Naive thymus-derived CD4-positive, alpha-beta T cell (primary cell): Measurements from ENCODE around the gene ALAD. TPM values are rescaled to one million over a fixed set of nuclear protein-coding genes. Genes with fewer than 3 reads are reported as not detected.
"Not testable (repeated sequence)": the region's sequence is repeated elsewhere in the genome, so short reads cannot be mapped to it uniquely, and the experiment has no call there.

Experiments used
- ATAC-seq: fragments of 150-1000 bp; cut with Tn5 transposase; 2 replicates; pipeline ENCODE4 v1.10.0; 2021; ENCODE audit warnings: mild to moderate bottlenecking, moderate library complexity
- CTCF ChIA-PET: fragments of 350-600 bp; sonication (Branson Sonifier 250); formaldehyde crosslinking; loops from one replicate; lab custom pipeline; 2021; ENCODE audit warnings: antibody characterized with exemption; lab: Charles Lee
- POLR2A ChIA-PET: fragments of 350-600 bp; sonication (Branson Sonifier 250); formaldehyde crosslinking; loops from one replicate; lab custom pipeline; 2021; ENCODE audit warnings: antibody characterized with exemption, inconsistent platforms; lab: Charles Lee
- DNase-seq, 9 donors: peaks; one replicate each; pipeline versions ENCODE4 v3.0.0 to v3.0.0-alpha.2; 2020 to 2022; ENCODE audit warnings: mixed read lengths in 1 of 9
- H3K27ac ChIP-seq: one replicate; pipeline ENCODE4 v1.7.0; 2013; ENCODE audit warnings: mild to moderate bottlenecking, low read depth, low read length, moderate library complexity
- H3K27me3 ChIP-seq, 2 donors: one replicate each; pipeline ENCODE4 v1.7.0; 2013; ENCODE audit warnings: low read length in 2 of 2, mild to moderate bottlenecking in 2 of 2, moderate library complexity in 2 of 2; ENCODE audit not compliant: control insufficient read depth in 2 of 2, insufficient read depth in 2 of 2
- H3K36me3 ChIP-seq, 3 experiments: 1 replicate in 2 of 3; 2 replicates in 1 of 3; pipeline ENCODE4 v1.7.0; 2013; ENCODE audit warnings: low read length in 3 of 3, mild to moderate bottlenecking in 3 of 3, moderate library complexity in 1 of 3; ENCODE audit not compliant: insufficient read depth in 3 of 3, control insufficient read depth in 2 of 3
- H3K4me1 ChIP-seq, 2 donors: one replicate each; pipeline ENCODE4 v1.7.0; 2013; ENCODE audit warnings: low read length in 2 of 2, mild to moderate bottlenecking in 2 of 2, moderate library complexity in 1 of 2; ENCODE audit not compliant: control insufficient read depth in 2 of 2, insufficient read depth in 2 of 2
- H3K4me3 ChIP-seq: 2 replicates; pipeline ENCODE4 v1.7.0; 2013; ENCODE audit warnings: mild to moderate bottlenecking, low read length
- H3K9me3 ChIP-seq, 3 experiments: 1 replicate in 2 of 3; 2 replicates in 1 of 3; pipeline ENCODE4 v1.7.0; 2013; ENCODE audit warnings: low read length in 3 of 3; ENCODE audit not compliant: control insufficient read depth in 2 of 3
- H3K27ac Mint-ChIP-seq, 9 donors: one replicate each; pipeline ENCODE4 v1.8.0; 2020 to 2022; ENCODE audit warnings: mixed read lengths in 9 of 9, mild to moderate bottlenecking in 8 of 9, moderate library complexity in 5 of 9, inconsistent platforms in 2 of 9
- H3K27me3 Mint-ChIP-seq, 5 donors: one replicate each; pipeline ENCODE4 v1.8.0; 2021 to 2022; ENCODE audit warnings: mixed read lengths in 5 of 5, mild to moderate bottlenecking in 1 of 5
- H3K36me3 Mint-ChIP-seq, 5 donors: one replicate each; pipeline ENCODE4 v1.8.0; 2020 to 2022; ENCODE audit warnings: mixed read lengths in 5 of 5, mild to moderate bottlenecking in 3 of 5, inconsistent platforms in 1 of 5
- H3K4me1 Mint-ChIP-seq, 7 donors: one replicate each; pipeline ENCODE4 v1.8.0; 2020 to 2022; ENCODE audit warnings: mixed read lengths in 7 of 7, mild to moderate bottlenecking in 3 of 7, inconsistent platforms in 1 of 7
- H3K4me3 Mint-ChIP-seq, 10 donors: one replicate each; pipeline ENCODE4 v1.8.0; 2020 to 2022; ENCODE audit warnings: mild to moderate bottlenecking in 10 of 10, mixed read lengths in 10 of 10, moderate library complexity in 6 of 10, inconsistent platforms in 2 of 10
- H3K9me3 Mint-ChIP-seq, 11 donors: one replicate each; pipeline ENCODE4 v1.8.0; 2020 to 2022; ENCODE audit warnings: mixed read lengths in 11 of 11, mild to moderate bottlenecking in 4 of 11, inconsistent platforms in 1 of 11, moderate library complexity in 1 of 11
- intact Hi-C, 2 donors: fragments of 100-400 bp; cut with micrococcal nuclease; formaldehyde crosslinking; loops; one replicate each; pipeline ENCODE4 v1.15.1; 2023
- polyA plus RNA-seq, 2 donors: library from polyadenylated mRNA; unstranded; fragments of 300-500 nt; fragmentation: Illumina TruSeq; gene quantifications; one replicate each; pipeline ENCODE4 v1.2.3, GENCODE V29; 2021
- total RNA-seq, 6 experiments: library from RNA in 5 of 6; stranded (reverse) in 5 of 6; gene quantifications; 1 replicate in 5 of 6; 2 replicates in 1 of 6; pipeline ENCODE4 v1.2.3 and lab custom pipeline; 2021 to 2026

Gene ALAD
- total and polyA plus RNA-seq, 7 experiments from 2014 or later, result 24.2 to 45.5 (median 31.4) TPM

GRCh38 chr9:113406353-113406752, 5.3 kb upstream of the ALAD start:
- H3K27ac ChIP-seq, H3K9me3 Mint-ChIP-seq, H3K27me3 Mint-ChIP-seq, DNase-seq, H3K4me3 Mint-ChIP-seq, ATAC-seq, intact Hi-C loops, H3K4me3 ChIP-seq, H3K27me3 ChIP-seq, H3K9me3 ChIP-seq: not testable (repeated sequence)
- peaks cover 9 to 11% of the 10 kb centered on the region in 2 donors for H3K4me1 ChIP-seq
- H3K36me3 ChIP-seq, result peaks cover 0 to 24% (median 0%) of the 10 kb centered on the region in 3 experiments
- ChIA-PET POLR2A (interaction anchor here (0.7 to 1.2 kb wide), 2 partner anchors 173 to 178 kb away, joined by 3 read pairs; no protein-coding TSS in a partner anchor), CTCF (interaction anchor here (1.1 to 2.5 kb wide), 3 partner anchors 98 to 176 kb away, joined by 3 to 9 read pairs (median 5); partner anchors contain the start of genes CDC26 and PRPF4)
- peaks cover 28 to 52% (median 37%) of the 10 kb centered on the region in 7 donors for H3K4me1 Mint-ChIP-seq
- H3K27ac Mint-ChIP-seq, result peak overlapping the region in 8 of 9 donors; percentile 57 to 96 (median 80)
- H3K36me3 Mint-ChIP-seq, result peaks cover 0 to 23% (median 17%) of the 10 kb centered on the region in 5 donors

- no peak for ATAC-seq
- no peak for DNase-seq
- Histone ChIP-seq H3K9me3 (no peaks in the 10 kb centered on the region), H3K4me3 (no peak overlapping the region), H3K27me3 (no peaks in the 10 kb centered on the region), H3K4me1 (peaks cover 12 to 13% of the 10 kb centered on the region in 2 donors), H3K27ac (no peak overlapping the region), H3K36me3 (peaks cover 0 to 16% (median 0%) of the 10 kb centered on the region in 3 experiments)
- Mint-ChIP-seq H3K27ac (no peak overlapping the region), H3K4me3 (no peak overlapping the region), H3K27me3 (no peaks in the 10 kb centered on the region), H3K9me3 (no peaks in the 10 kb centered on the region), H3K36me3 (peaks cover 0 to 14% (median 10%) of the 10 kb centered on the region in 5 donors), H3K4me1 (peaks cover 26 to 50% (median 41%) of the 10 kb centered on the region in 7 donors)
- intact Hi-C loops, result no loop called here
- CTCF ChIA-PET, result interaction anchor here (0.7 to 3.7 kb wide), 6 partner anchors 114 to 1104 kb away, joined by 3 to 18 read pairs (median 4); no protein-coding TSS in a partner anchor
- POLR2A ChIA-PET, result interaction anchor here (0.6 to 1.0 kb wide), 5 partner anchors 9 to 108 kb away, joined by 3 to 4 read pairs (median 3); partner anchors contain the start of genes HDHD3 and WDR31
Measured at GRCh38 chr9:113403646-113404045, 2.6 kb upstream of the ALAD start.

- Histone ChIP-seq H3K9me3 (no peaks in the 10 kb centered on the region), H3K4me1 (peaks cover 12 to 13% of the 10 kb centered on the region in 2 donors), H3K27ac (no peak overlapping the region), H3K4me3 (peak overlapping the region; percentile 26), H3K36me3 (peaks cover 0 to 9% (median 0%) of the 10 kb centered on the region in 3 experiments), H3K27me3 (no peaks in the 10 kb centered on the region)
- H3K27me3 Mint-ChIP-seq, result no peaks in the 10 kb centered on the region
- POLR2A ChIA-PET, result interaction anchor here (1.2 to 3.1 kb wide), 7 partner anchors 9 to 182 kb away, joined by 3 to 27 read pairs (median 8); partner anchors contain the start of genes C9orf43, HDHD3 and POLE3
- H3K9me3 Mint-ChIP-seq, result no peaks in the 10 kb centered on the region
- H3K4me3 Mint-ChIP-seq, result peak overlapping the region; percentile 74 to 96 (median 84)
- intact Hi-C loops, result loop anchor here (2.0 kb wide), 4 partner anchors 47 to 249 kb away; partner anchors contain the start of genes BSPRY (in 1 of the 2), FKBP15 (in 1 of the 2), SLC31A1 (in 1 of the 2) and SLC31A2 (in 1 of the 2)
- CTCF ChIA-PET, result interaction anchor here (1.1 to 3.7 kb wide), 3 partner anchors 10 to 189 kb away, joined by 4 to 18 read pairs (median 10); partner anchors contain the start of genes CDC26 and PRPF4
- peaks cover 0 to 5% (median 0%) of the 10 kb centered on the region in 5 donors for H3K36me3 Mint-ChIP-seq
- no peak for ATAC-seq
- peak overlapping the region in 7 of 9 donors; percentile 21 to 60 (median 50) for H3K27ac Mint-ChIP-seq
- DNase-seq, result no peak
- peaks cover 23 to 40% (median 25%) of the 10 kb centered on the region in 7 donors for H3K4me1 Mint-ChIP-seq
Measured at GRCh38 chr9:113399646-113400200, 1.4 kb downstream of the ALAD start.

GRCh38 chr9:113398796-113399195, 2.3 kb downstream of the ALAD start:
- intact Hi-C loops, result no loop called here
- H3K9me3 Mint-ChIP-seq, result no peaks in the 10 kb centered on the region
- CTCF ChIA-PET, result interaction anchor here (1.1 kb wide), 1 partner anchor 11 kb away, joined by 3 read pairs; the partner anchor contains the start of gene POLE3
- Histone ChIP-seq H3K4me3 (no peak overlapping the region), H3K36me3 (peaks cover 0 to 9% (median 0%) of the 10 kb centered on the region in 3 experiments), H3K4me1 (peaks cover 12 to 13% of the 10 kb centered on the region in 2 donors), H3K27ac (no peak overlapping the region), H3K9me3 (no peaks in the 10 kb centered on the region), H3K27me3 (no peaks in the 10 kb centered on the region)
- H3K27ac Mint-ChIP-seq, result peak overlapping the region in 1 of 9 donors; percentile 59
- peaks cover 0 to 5% (median 0%) of the 10 kb centered on the region in 5 donors for H3K36me3 Mint-ChIP-seq
- peaks cover 20 to 40% (median 25%) of the 10 kb centered on the region in 7 donors for H3K4me1 Mint-ChIP-seq
- DNase-seq (no peak), ATAC-seq (no peak)
- POLR2A ChIA-PET, result interaction anchor here (1.1 to 1.2 kb wide), 2 partner anchors 12 to 124 kb away, joined by 3 to 7 read pairs; partner anchors contain the start of genes C9orf43 and POLE3
- H3K27me3 Mint-ChIP-seq, result no peaks in the 10 kb centered on the region
- H3K4me3 Mint-ChIP-seq, result peak overlapping the region in 9 of 10 donors; percentile 10 to 96 (median 89)

GRCh38 chr9:113397203-113397631, 3.9 kb downstream of the ALAD start:
- Mint-ChIP-seq H3K27ac (no peak overlapping the region), H3K27me3 (no peaks in the 10 kb centered on the region), H3K9me3 (no peaks in the 10 kb centered on the region), H3K36me3 (peaks cover 0 to 11% (median 5%) of the 10 kb centered on the region in 5 donors), H3K4me1 (peaks cover 20 to 37% (median 25%) of the 10 kb centered on the region in 7 donors), H3K4me3 (no peak overlapping the region)
- POLR2A ChIA-PET, result interaction anchor here (0.9 kb wide), 1 partner anchor 13 kb away, joined by 3 read pairs; the partner anchor contains the start of genes C9orf43 and POLE3
- H3K4me3 ChIP-seq, result no peak overlapping the region
- no peak for DNase-seq
- ATAC-seq, result no peak
- H3K4me1 ChIP-seq, result peaks cover 12 to 13% of the 10 kb centered on the region in 2 donors
- H3K36me3 ChIP-seq, result peaks cover 0 to 17% (median 0%) of the 10 kb centered on the region in 3 experiments
- CTCF ChIA-PET, result no interaction called here
- intact Hi-C loops, result no loop called here
- no peaks in the 10 kb centered on the region for H3K9me3 ChIP-seq
- H3K27me3 ChIP-seq, result no peaks in the 10 kb centered on the region
- H3K27ac ChIP-seq, result no peak overlapping the region
